ENCODE data around the gene BASP1. TPM values are rescaled to one million over a fixed set of nuclear protein-coding genes. Genes with fewer than 3 reads are reported as not detected.
A peak's percentile ranks its signal among the peaks of the same experiment; 100 is the strongest.
"Not testable (repeated sequence)": the region's sequence is repeated elsewhere in the genome, so short reads cannot be mapped to it uniquely, and the experiment has no call there.

The BASP1 gene
- total RNA-seq, 3 donors from 2014 or later, result 19.9 to 50.1 (median 34.9) TPM

- Histone ChIP-seq H3K9me3 (no peaks in the 10 kb centered on the region), H3K36me3 (no peaks in the 10 kb centered on the region), H3K4me3 (no peak overlapping the region), H3K27ac (peak overlapping the region in 1 of 2 donors; percentile 25), H3K4me1 (no peaks in the 10 kb centered on the region), H3K27me3 (no peaks in the 10 kb centered on the region)
- TF ChIP-seq POLR2AphosphoS5 (IDR thresholded peaks at IDR 0.05), result no peak
- no peak for TF ChIP-seq CTCF (IDR thresholded peaks at IDR 0.05)
- TF ChIP-seq POLR2A (IDR thresholded peaks at IDR 0.05), result no peak
- peak in 1 of 2 donors; percentile 52 for DNase-seq (ENCODE audit: low spot score in 2 of 2)
- intact Hi-C loops (cut with DNase I; ENCODE audit: low total_unique reads), result no loop called here
These were observed 88.7 kb downstream of the BASP1 start for GRCh38 chr5:17305964-17306725.

DNA sequence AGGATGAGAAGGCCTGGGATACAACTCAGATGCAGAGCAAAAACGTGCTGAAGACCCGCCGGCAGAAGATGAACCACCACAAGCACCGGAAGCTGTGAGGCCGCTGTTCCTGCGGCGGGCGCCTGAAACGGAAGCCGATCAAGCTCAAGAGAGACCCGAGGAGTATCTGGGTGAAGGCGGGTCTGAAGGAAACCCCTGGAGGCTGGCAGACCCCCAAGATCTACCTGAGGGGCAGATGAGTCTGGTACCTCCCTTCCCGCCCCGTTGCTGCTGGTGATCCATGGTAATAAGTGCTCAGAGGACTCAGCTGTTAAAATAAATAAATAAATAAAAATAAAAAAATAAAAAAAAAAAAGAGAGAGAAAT, 89.3 kb downstream of the BASP1 start:
- intact Hi-C loops (cut with DNase I; ENCODE audit: low total_unique reads), result no loop called here

DNA sequence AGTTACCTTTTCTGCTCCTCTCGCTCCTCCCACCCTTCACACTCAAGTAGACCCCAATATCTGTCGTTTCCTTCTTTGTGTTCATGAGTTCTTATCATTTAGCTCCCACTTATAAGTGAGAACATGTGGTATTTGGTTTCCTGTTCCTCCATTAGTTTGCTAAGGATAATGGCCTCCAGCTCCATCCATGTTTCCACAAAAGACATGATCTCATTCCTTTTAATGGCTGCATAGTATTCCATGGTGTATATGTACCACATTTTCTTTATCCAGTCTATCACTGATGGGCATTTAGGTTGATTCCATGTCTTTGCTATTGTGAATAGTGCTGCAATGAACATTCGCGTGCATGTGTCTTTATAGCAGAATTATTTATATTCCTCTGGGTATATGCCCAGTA, 90.0 kb downstream of the BASP1 start:
- H3K4me3 ChIP-seq; DNase-seq (ENCODE audit: low spot score in 2 of 2); H3K36me3 ChIP-seq; H3K9me3 ChIP-seq; H3K4me1 ChIP-seq; H3K27ac ChIP-seq; H3K27me3 ChIP-seq; intact Hi-C loops (cut with DNase I; ENCODE audit: low total_unique reads): not testable (repeated sequence)

More for the DNA sequence above, 89.3 kb downstream of the BASP1 start:
- Histone ChIP-seq H3K9me3 (no peaks in the 10 kb centered on the region), H3K4me1 (no peaks in the 10 kb centered on the region), H3K36me3 (no peaks in the 10 kb centered on the region), H3K27ac (no peak overlapping the region), H3K4me3 (no peak overlapping the region), H3K27me3 (no peaks in the 10 kb centered on the region)
- no peak for DNase-seq (ENCODE audit: low spot score in 2 of 2)
- TF ChIP-seq POLR2A (IDR thresholded peaks at IDR 0.05), result no peak
- no peak for TF ChIP-seq POLR2AphosphoS5 (IDR thresholded peaks at IDR 0.05)
- no peak for TF ChIP-seq CTCF (IDR thresholded peaks at IDR 0.05)

- intact Hi-C loops (cut with DNase I; ENCODE audit: low total_unique reads), result no loop called here
- no peaks in the 10 kb centered on the region for H3K36me3 ChIP-seq
- no peak overlapping the region for H3K4me3 ChIP-seq
- no peaks in the 10 kb centered on the region for H3K27me3 ChIP-seq
- H3K27ac ChIP-seq, result no peak overlapping the region
- no peaks in the 10 kb centered on the region for H3K4me1 ChIP-seq
- DNase-seq (ENCODE audit: low spot score in 2 of 2), result no peak
- H3K9me3 ChIP-seq, result no peaks in the 10 kb centered on the region
- TF ChIP-seq POLR2A (IDR thresholded peaks at IDR 0.05) (no peak), CTCF (IDR thresholded peaks at IDR 0.05) (no peak), POLR2AphosphoS5 (IDR thresholded peaks at IDR 0.05) (no peak)
These were observed 91.1 kb downstream of the BASP1 start for GRCh38 chr5:17308326-17309065.

- no peak for TF ChIP-seq POLR2AphosphoS5 (IDR thresholded peaks at IDR 0.05)
- no peak for TF ChIP-seq POLR2A (IDR thresholded peaks at IDR 0.05)
- TF ChIP-seq CTCF (IDR thresholded peaks at IDR 0.05), result no peak
- Histone ChIP-seq H3K9me3 (no peaks in the 10 kb centered on the region), H3K4me3 (no peak overlapping the region), H3K36me3 (no peaks in the 10 kb centered on the region), H3K27me3 (no peaks in the 10 kb centered on the region), H3K27ac (no peak overlapping the region), H3K4me1 (no peaks in the 10 kb centered on the region)
- no peak for DNase-seq (ENCODE audit: low spot score in 2 of 2)
- intact Hi-C loops (cut with DNase I; ENCODE audit: low total_unique reads), result no loop called here
These were observed 92.0 kb downstream of the BASP1 start for GRCh38 chr5:17309462-17309861.

- intact Hi-C loops (cut with DNase I; ENCODE audit: low total_unique reads); H3K27me3 ChIP-seq: not testable (repeated sequence)
These were observed 93.1 kb downstream of the BASP1 start for GRCh38 chr5:17310502-17310901.

DNA sequence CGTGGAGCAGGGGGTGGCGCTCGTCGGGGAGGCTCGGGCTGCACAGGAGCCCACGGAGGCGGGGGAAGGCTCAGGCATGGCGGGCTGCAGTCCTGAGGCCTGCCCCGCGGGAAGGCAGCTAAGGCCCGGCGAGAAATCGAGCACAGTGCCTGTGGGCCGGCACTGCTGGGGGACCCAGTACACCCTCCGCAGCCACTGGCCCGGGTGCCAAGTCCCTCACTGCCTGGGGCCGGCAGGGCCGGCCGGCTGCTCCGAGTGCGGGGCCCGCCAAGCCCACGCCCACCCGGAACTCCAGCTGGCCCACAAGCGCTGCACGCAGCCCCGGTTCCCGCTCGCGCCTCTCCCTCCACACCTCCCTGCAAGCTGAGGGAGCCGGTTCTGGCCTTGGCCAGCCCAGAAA, 94.4 kb downstream of the BASP1 start:
- DNase-seq (ENCODE audit: low spot score in 2 of 2); H3K27ac ChIP-seq; H3K36me3 ChIP-seq; H3K4me3 ChIP-seq; H3K27me3 ChIP-seq; H3K9me3 ChIP-seq; H3K4me1 ChIP-seq; intact Hi-C loops (cut with DNase I; ENCODE audit: low total_unique reads): not testable (repeated sequence)

More at GRCh38 chr5:17310502-17310901, 93.1 kb downstream of the BASP1 start:
- H3K9me3 ChIP-seq; DNase-seq (ENCODE audit: low spot score in 2 of 2); H3K36me3 ChIP-seq; H3K27ac ChIP-seq; H3K4me3 ChIP-seq; H3K4me1 ChIP-seq: not testable (repeated sequence)
